Esophagus squamous epithelium (tissue), 4 donors: ENCODE measurements around the gene CBLB.

ENCODE experiments used
- CTCF ChIP-seq, 6 experiments: fragments of 450-650 bp in 4 of 6; fragments of 200-600 bp in 2 of 6; sonication (generic) in 2 of 6; IDR thresholded peaks; one replicate each; pipeline ENCODE4 v1.5.1; 2016 to 2019; ENCODE audit warnings: antibody characterized with exemption in 6 of 6, mild to moderate bottlenecking in 4 of 6, moderate library complexity in 4 of 6
- POLR2A ChIP-seq, 4 donors: fragments of 450-650 bp; IDR thresholded peaks; one replicate each; pipeline ENCODE4 v1.6.1; 2017; ENCODE audit warnings: antibody characterized with exemption in 4 of 4, mild to moderate bottlenecking in 4 of 4, moderate library complexity in 3 of 4

- TF ChIP-seq CTCF (IDR thresholded peaks at IDR 0.05) (no peak), POLR2A (IDR thresholded peaks at IDR 0.05) (no peak)
These were observed 206.5 kb downstream of the CBLB start for GRCh38 chr3:105662306-105662705.
